DOHH2 (cell line): ENCODE measurements around the gene MARCHF3.

ENCODE experiments used
- EZH2phosphoT487 ChIP-seq: fragments of 200-600 bp; sonication (generic); IDR thresholded peaks from 2 replicates; pipeline ENCODE4 v1.6.1; 2017; ENCODE audit warnings: borderline replicate concordance, mild to moderate bottlenecking, antibody characterized with exemption, low read length, moderate library complexity, mixed read lengths
- TF ChIP-seq, protein P1 (sequence below): fragments of 200-600 bp; sonication (generic); IDR thresholded peaks from one replicate; pipeline ENCODE4 v1.5.1; 2014; ENCODE audit warnings: antibody characterized with exemption, mild to moderate bottlenecking, low read depth, low read length; ENCODE audit not compliant: poor library complexity, severe bottlenecking

DNA sequence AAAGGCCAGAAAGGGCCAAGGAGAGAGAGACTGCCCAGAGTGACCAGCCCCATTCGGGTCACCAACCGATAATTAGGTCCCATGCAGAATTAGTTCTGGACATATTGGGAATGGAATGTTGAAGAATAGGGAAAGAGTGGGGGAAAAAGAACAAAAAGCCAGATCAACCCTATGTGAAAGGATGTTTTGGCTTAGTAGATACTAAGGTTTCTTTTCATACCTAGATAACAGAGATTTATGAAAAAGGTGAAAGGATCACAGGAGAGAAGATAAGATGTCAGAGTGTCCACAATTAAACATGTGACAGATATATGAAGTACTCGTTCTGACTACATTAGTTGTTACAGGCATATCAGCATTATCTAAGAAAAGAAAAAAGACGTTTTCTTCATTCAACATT lies 52.1 kb downstream of the MARCHF3 start:
- TF ChIP-seq, protein P1, sequence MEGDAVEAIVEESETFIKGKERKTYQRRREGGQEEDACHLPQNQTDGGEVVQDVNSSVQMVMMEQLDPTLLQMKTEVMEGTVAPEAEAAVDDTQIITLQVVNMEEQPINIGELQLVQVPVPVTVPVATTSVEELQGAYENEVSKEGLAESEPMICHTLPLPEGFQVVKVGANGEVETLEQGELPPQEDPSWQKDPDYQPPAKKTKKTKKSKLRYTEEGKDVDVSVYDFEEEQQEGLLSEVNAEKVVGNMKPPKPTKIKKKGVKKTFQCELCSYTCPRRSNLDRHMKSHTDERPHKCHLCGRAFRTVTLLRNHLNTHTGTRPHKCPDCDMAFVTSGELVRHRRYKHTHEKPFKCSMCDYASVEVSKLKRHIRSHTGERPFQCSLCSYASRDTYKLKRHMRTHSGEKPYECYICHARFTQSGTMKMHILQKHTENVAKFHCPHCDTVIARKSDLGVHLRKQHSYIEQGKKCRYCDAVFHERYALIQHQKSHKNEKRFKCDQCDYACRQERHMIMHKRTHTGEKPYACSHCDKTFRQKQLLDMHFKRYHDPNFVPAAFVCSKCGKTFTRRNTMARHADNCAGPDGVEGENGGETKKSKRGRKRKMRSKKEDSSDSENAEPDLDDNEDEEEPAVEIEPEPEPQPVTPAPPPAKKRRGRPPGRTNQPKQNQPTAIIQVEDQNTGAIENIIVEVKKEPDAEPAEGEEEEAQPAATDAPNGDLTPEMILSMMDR = no peak
- TF ChIP-seq EZH2phosphoT487 = no peak
